NCI-H2227 (cell line): Measurements from ENCODE around the gene OR8A1.

Experiments used
- DNase-seq: peaks from one replicate; lab custom pipeline; 2025; ENCODE audit not compliant: unreplicated experiment; lab: John Stamatoyannopoulos, UW

The OR8A1 gene

GRCh38 chr11:124569697-124570096, at the start of gene OR8A1:
TSS of gene OR8A1 (plus strand) at chr11:124569997. CDS start at chr11:124570120, 123 bp downstream.
- no peak for DNase-seq

DNA sequence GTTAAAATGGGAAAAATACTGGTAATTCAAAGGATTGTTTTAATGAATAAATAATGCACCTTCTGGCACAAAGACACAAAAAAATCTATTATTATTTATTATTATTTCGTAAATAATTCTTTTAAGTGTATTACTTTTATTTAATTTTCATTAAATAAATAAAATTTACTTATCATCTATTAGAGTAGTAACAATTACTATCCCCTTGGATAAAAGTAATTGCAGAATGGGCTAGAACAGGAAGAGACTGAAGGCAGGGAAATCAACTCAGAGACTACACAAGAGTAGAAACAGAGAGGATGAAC, 49.3 kb upstream of the OR8A1 start:
- DNase-seq = no peak

DNA sequence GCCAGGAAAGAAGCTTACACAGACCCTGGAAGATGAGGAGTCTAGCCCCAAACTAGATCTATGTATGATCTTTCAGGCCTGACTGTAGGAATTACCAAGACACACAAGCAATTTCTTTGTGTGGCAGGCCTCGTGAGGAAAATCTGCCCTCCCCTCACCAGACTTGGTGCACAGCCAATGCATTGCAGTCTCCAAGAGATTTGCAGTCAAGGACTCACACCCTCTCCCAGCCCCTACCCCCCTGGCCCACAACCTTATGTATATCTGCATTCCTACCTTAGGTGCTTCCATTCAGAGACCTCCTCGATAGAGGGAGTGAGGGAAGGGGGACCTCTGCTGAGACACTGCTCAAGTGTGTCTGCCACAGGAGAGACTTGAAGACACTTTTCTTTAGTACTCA, 36.2 kb upstream of the OR8A1 start:
- DNase-seq = no peak

- DNase-seq = no peak
Observed at GRCh38 chr11:124534051-124534450, 35.7 kb upstream of the OR8A1 start.

GRCh38 chr11:124535552-124536232, 34.1 kb upstream of the OR8A1 start:
- DNase-seq = no peak

DNA sequence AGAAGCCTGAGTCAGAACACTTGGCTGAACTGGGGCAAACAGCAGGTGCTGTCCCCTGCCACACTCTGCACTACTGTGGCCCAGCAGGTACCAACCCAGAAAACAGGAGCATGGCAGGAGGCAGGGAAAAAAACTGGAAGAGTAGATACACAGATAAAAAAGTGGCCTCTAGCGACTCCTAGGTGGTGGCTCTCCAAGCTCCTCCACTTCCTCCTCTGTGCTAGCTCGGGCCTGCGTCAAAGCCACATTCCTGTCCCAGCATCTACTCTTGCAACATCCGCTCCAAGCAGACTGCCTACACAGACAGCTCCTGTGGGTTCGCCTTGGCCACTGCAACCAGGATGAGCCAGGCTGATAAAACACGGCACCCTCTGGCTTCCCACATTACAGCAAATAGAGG, 33.3 kb upstream of the OR8A1 start:
- no peak for DNase-seq

DNA sequence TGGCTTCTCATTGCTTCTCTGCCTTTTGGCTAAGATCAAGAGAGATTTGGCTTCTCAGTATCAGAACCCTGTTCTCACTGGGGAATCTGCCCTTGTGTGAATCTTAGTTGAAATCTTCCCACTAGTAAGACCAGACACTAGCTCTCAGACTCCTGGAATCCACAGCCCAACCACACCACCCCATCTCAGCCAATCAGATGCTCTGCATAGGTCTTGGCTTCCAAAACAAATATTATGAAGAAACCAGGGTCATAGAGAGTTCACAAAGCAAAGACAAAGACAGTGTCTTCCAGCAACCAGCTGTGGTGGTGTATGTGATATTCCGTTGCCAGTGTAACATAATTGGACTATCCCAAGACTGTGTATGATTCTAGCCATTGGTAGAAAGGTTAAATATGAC, 31.8 kb upstream of the OR8A1 start:
- no peak for DNase-seq

- no peak for DNase-seq
Observed at GRCh38 chr11:124541204-124541603, 28.6 kb upstream of the OR8A1 start.

GRCh38 chr11:124543145-124543544, 26.7 kb upstream of the OR8A1 start:
- DNase-seq = no peak

DNA sequence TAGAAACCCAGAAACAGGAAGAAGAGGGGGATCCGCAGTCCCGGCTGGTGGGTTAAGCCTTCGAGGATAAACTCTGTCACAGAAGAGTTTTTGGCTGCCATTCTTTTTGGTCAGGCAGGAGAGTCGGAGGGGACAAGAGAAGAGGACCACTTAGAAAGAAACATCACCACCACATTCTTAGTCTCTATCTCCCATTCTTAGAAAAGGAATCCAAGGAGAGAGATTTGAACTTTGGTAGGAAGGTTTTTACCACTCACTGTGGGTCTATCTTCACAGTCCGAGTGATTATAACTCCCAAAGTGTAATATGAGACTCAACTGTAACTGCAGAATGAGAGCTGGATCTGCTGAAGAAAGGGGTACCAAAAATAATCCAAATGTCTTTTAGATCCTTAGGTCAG, 26.2 kb upstream of the OR8A1 start, which contains the start of gene OR8B12:
TSS of gene OR8B12 (minus strand) at position 101 of the 400 bp plus-strand sequence. CDS start at position 101, 0 bp downstream.
- DNase-seq = no peak

GRCh38 chr11:124551189-124551588, 18.6 kb upstream of the OR8A1 start:
- DNase-seq = no peak

- DNase-seq = no peak
Observed at GRCh38 chr11:124551987-124552386, 17.8 kb upstream of the OR8A1 start.

DNA sequence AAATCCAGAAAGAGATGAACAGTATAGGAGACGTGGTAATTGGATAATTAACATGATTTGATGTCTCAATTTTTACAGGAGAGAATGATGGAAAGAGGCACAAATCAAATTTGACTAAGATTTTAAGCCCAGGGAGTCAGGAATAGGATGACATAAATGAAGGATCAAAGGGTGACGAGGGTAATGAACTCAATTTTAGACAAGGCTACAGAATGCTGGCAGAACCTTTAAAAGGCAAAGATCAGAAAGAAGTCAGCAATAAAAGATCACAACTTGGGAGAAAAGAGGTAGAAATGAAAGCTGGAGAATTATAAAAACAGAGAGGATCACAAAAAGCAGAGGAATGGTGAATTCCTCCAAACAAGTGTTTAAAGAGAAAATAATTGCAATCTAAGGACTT, 13.0 kb upstream of the OR8A1 start:
- no peak for DNase-seq

GRCh38 chr11:124570160-124570559, 363 bp downstream of the OR8A1 start:
- no peak for DNase-seq

- DNase-seq = no peak
Observed at GRCh38 chr11:124577716-124578427, 8.1 kb downstream of the OR8A1 start.

DNA sequence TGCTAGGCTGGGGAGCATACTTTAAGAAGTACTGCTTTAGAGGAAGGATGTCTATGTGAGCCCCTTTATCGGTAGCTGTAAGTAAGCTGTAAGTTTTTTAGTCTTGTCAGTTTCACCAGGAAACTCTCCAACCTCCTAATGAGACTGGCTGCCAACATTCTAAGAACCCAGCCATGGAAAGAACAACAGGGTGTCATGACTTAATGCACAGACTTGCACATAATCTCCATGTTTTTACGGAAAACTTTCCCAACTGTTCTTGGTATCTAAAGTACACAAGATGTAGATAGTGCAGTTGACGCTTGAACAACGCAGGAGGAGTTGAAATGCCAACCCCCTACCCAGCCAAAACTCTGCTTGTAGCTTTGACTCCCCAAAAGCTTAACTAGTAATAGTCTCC, 9.0 kb downstream of the OR8A1 start:
- no peak for DNase-seq

- no peak for DNase-seq
Observed at GRCh38 chr11:124581817-124582216, 12.0 kb downstream of the OR8A1 start.

DNA sequence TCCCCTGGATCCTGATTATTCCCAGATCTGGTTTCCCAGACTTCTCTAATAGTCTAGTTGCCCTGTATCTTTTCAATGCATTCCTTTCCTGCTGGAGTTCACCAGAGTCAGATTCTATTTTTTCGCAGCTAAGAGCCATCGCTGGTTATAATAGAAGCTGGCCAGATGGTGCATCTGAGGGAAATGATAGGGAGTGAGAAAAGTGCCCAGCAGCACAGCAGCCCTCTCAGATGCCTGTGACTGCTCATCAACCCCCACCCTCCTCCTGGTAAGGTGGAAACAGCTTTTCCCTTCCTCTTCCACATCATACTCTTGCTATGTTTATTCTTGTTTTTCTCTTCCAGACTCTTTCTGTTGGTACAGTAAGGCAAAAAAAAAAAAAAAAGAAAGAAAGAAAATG, 12.8 kb downstream of the OR8A1 start:
- DNase-seq = peak; percentile 1

DNA sequence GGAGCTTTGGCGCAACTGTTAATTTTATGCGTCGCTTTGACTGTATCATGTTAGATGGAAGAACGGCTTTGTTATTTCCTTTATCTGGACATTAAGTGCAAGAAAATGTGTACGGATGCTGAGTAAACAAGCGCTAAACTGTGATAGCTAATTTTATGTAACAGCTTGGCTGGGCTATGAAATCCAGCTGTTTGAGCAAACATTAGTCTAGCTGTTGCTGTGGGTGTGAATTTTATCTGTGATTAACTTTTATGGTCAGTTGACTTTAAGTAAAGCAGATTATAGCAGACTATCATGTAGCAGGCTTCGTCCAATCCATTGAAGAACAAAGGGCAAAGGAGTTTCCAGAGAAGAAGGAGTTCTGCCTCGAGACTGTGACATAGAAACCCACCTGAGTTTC, 14.0 kb downstream of the OR8A1 start:
- DNase-seq = no peak

GRCh38 chr11:124584681-124585372, 15.0 kb downstream of the OR8A1 start:
- DNase-seq = no peak

DNA sequence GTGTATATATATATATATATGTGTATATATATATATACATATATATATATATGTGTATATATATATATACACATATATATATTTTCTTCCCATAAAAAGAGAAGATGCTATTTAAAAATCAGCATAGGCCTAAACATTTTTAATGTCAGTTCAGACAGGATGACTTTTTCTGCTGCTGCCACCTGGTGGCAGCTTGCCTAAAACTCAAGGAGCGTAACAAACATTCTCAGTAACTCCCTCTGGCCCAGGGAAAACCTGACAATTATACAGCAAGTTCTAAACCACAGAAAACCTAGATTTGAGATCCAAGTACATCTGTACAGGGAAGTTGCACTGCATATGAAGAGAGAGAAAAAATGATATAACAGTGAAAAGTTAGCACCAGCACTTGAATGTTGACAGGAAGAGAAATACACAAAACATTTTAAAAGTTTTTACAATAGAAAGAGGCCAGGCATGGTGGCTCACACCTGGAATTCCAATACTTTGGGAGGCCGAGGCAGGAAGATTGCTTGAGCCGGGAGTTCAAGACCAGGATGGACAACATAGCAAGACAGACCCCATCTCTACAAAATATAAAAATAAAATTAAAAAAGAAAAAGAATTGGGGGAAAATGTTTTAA, 16.6 kb downstream of the OR8A1 start:
- peak; percentile 56 for DNase-seq

DNA sequence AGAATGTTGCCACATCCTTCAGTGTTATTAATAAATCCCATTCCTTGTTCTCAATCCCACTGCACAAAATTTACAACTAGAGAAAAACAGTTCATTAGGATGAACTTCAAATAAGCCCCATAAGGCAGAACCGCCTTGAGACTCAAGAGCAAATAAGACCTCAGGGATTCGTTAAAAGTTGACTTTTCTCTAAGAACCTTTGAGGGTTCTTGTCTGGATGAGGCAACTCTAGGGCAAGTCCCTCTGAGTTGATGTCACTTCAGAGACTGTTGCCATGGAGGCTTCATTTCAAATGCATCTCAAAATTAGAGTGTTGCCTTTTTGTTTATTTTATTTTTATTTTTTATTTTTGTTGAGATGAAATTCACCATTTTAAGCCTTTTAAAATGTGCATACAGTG, 21.6 kb downstream of the OR8A1 start:
- DNase-seq = no peak
